ENCODE data around the gene IRF3. TPM values are rescaled to one million over a fixed set of nuclear protein-coding genes. Genes with fewer than 3 reads are reported as not detected.
A peak's percentile ranks its signal among the peaks of the same experiment; 100 is the strongest.

IRF3 gene
- total and polyA plus RNA-seq, 7 donors, result 10.3 to 26.5 (median 18.2) TPM

GRCh38 chr19:49653466-49653806 lies 12.2 kb downstream of the IRF3 start:
- H3K9me3 ChIP-seq, result no peaks in the 10 kb centered on the region
- WGBS, 3 donors, result 72 to 76% (median 75%) methylated on average over 13 of the region's 13 CpGs
- H3K27ac ChIP-seq, result no peak overlapping the region
- DNase-seq (no peak), ATAC-seq (peak in 1 of 4 donors; percentile 8)
- H3K4me1 ChIP-seq, result no peaks in the 10 kb centered on the region
- no peaks in the 10 kb centered on the region for H3K27me3 ChIP-seq (ENCODE audit: insufficient read depth in 3 of 3, low read length in 2 of 3)
- no peak for TF ChIP-seq CTCF (IDR thresholded peaks at IDR 0.05)
- H3K36me3 ChIP-seq (ENCODE audit: insufficient read depth in 1 of 2, low read depth in 1 of 2), result peaks cover 9 to 90% of the 10 kb centered on the region in 2 donors
- intact Hi-C loops (cut with DNase I), result no loop called here
- no peak overlapping the region for H3K4me3 ChIP-seq

- WGBS, 3 donors, result 92 to 93% (median 92%) methylated on average over 51 to 58 of the region's 58 CpGs
- no peak overlapping the region for H3K4me3 ChIP-seq
- DNase-seq (no peak), ATAC-seq (no peak)
- no peak for TF ChIP-seq CTCF (IDR thresholded peaks at IDR 0.05)
- no peaks in the 10 kb centered on the region for H3K27me3 ChIP-seq (ENCODE audit: insufficient read depth in 3 of 3, low read length in 2 of 3)
- intact Hi-C loops (cut with DNase I), result no loop called here
- H3K4me1 ChIP-seq, result no peaks in the 10 kb centered on the region
- H3K9me3 ChIP-seq, result no peaks in the 10 kb centered on the region
- H3K36me3 ChIP-seq (ENCODE audit: insufficient read depth in 1 of 2, low read depth in 1 of 2), result peaks cover 9 to 90% of the 10 kb centered on the region in 2 donors
- H3K27ac ChIP-seq, result no peak overlapping the region
These were observed 12.8 kb downstream of the IRF3 start for GRCh38 chr19:49652551-49653465.

- H3K27ac ChIP-seq, result no peak overlapping the region
- no peaks in the 10 kb centered on the region for H3K27me3 ChIP-seq (ENCODE audit: insufficient read depth in 3 of 3, low read length in 2 of 3)
- no peak for DNase-seq
- H3K4me1 ChIP-seq, result no peaks in the 10 kb centered on the region
- no peak for ATAC-seq
- no peak for TF ChIP-seq CTCF (IDR thresholded peaks at IDR 0.05)
- intact Hi-C loops (cut with DNase I), result no loop called here
- 96 to 97% (median 96%) methylated on average over 84 to 110 of the region's 110 CpGs for WGBS, 3 donors
- H3K9me3 ChIP-seq, result no peaks in the 10 kb centered on the region
- no peak overlapping the region for H3K4me3 ChIP-seq
- peaks cover 4 to 90% of the 10 kb centered on the region in 2 donors for H3K36me3 ChIP-seq (ENCODE audit: insufficient read depth in 1 of 2, low read depth in 1 of 2)
These were observed 13.7 kb downstream of the IRF3 start for GRCh38 chr19:49651820-49652550.

GRCh38 chr19:49651029-49651819 lies 14.4 kb downstream of the IRF3 start:
- Histone ChIP-seq H3K36me3 (ENCODE audit: insufficient read depth in 1 of 2, low read depth in 1 of 2) (peaks cover 4 to 90% of the 10 kb centered on the region in 2 donors), H3K4me3 (no peak overlapping the region), H3K9me3 (no peaks in the 10 kb centered on the region), H3K4me1 (no peaks in the 10 kb centered on the region), H3K27me3 (ENCODE audit: insufficient read depth in 3 of 3, low read length in 2 of 3) (no peaks in the 10 kb centered on the region), H3K27ac (no peak overlapping the region)
- TF ChIP-seq CTCF (IDR thresholded peaks at IDR 0.05), result no peak
- ATAC-seq, result no peak
- no peak for DNase-seq
- WGBS, 3 donors, result 94 to 97% (median 96%) methylated on average over 48 to 72 of the region's 72 CpGs
- intact Hi-C loops (cut with DNase I), result no loop called here
